Upper lobe of left lung (tissue), 6 donors: ENCODE results near the gene AWAT2. TPM values are rescaled to one million over a fixed set of nuclear protein-coding genes. Genes with fewer than 3 reads are reported as not detected.
"Not testable (repeated sequence)": the region's sequence is repeated elsewhere in the genome, so short reads cannot be mapped to it uniquely, and the experiment has no call there.

Source experiments
- ATAC-seq, 2 donors: fragments of 200-7000 bp; cut with Tn5 transposase; one replicate each; pipeline ENCODE4 v1.9.1; 2022; ENCODE audit warnings: mild to moderate bottlenecking in 2 of 2, moderate library complexity in 2 of 2; ENCODE audit not compliant: low FRiP score in 2 of 2
- DNase-seq, 2 donors: peaks; one replicate each; pipeline ENCODE4 v3.0.0-alpha.2; 2019 to 2020
- H3K27ac ChIP-seq, 4 donors: fragments of 200-600 bp; sonication (generic); one replicate each; pipeline ENCODE4 v1.5.1; 2016 to 2019
- H3K27me3 ChIP-seq, 4 donors: fragments of 200-600 bp; sonication (generic); one replicate each; pipeline ENCODE4 v1.5.1; 2017 to 2019
- H3K36me3 ChIP-seq, 4 donors: fragments of 200-600 bp; sonication (generic); one replicate each; pipeline ENCODE4 v1.5.1; 2016 to 2019
- H3K4me1 ChIP-seq, 4 donors: fragments of 200-600 bp; sonication (generic); one replicate each; pipeline ENCODE4 v1.5.1; 2018 to 2019
- H3K4me3 ChIP-seq, 4 donors: fragments of 200-600 bp; sonication (generic); one replicate each; pipeline ENCODE4 v1.5.1; 2017 to 2019; ENCODE audit warnings: mild to moderate bottlenecking in 2 of 4, moderate library complexity in 1 of 4
- H3K9me3 ChIP-seq, 4 donors: fragments of 200-600 bp; sonication (generic); one replicate each; pipeline ENCODE4 v1.5.1; 2018 to 2019
- EP300 ChIP-seq, 4 donors: sonication (generic); formaldehyde crosslinking; IDR thresholded peaks; one replicate each; pipeline ENCODE4 v1.5.1; 2017; ENCODE audit warnings: antibody characterized with exemption in 4 of 4, control low read depth in 2 of 4
- POLR2A ChIP-seq, 4 donors: fragments of 450-650 bp; IDR thresholded peaks; one replicate each; pipeline ENCODE4 v1.5.1; 2016 to 2017; ENCODE audit warnings: antibody characterized with exemption in 4 of 4, mild to moderate bottlenecking in 2 of 4
- POLR2AphosphoS5 ChIP-seq, 2 donors: sonication (generic); formaldehyde crosslinking; IDR thresholded peaks; one replicate each; pipeline ENCODE4 v1.5.1; 2017; ENCODE audit warnings: antibody characterized with exemption in 2 of 2
- WGBS, 2 donors: methylation state at CpG; one replicate each; pipeline ENCODE4 v1.1.5; 2017 to 2018; 5-methylcytosine and 5-hydroxymethylcytosine counted together
- total RNA-seq, 6 donors: library from RNA; depleted of rRNA in 4 of 6; stranded (reverse); fragments of >200 nt in 4 of 6; gene quantifications; one replicate each; pipeline versions ENCODE4 v1.1.0 to v1.2.1, GENCODE V29; 2016 to 2021
- TF ChIP-seq, protein P1 (sequence below), 6 experiments: fragments of 450-650 bp in 4 of 6; fragments of 200-600 bp in 2 of 6; sonication (generic) in 2 of 6; IDR thresholded peaks; one replicate each; pipeline ENCODE4 v1.5.1; 2016 to 2019; ENCODE audit warnings: antibody characterized with exemption in 6 of 6
- donor health status: DM: no; HTN: no; CAD: no; lungs with moderate emphysema.
- donor health status: DM: no; HTN: yes; CAD: no; lungs with severe emphysema.

The AWAT2 gene
- total RNA-seq, 6 donors from 2014 or later: 0.67 TPM; not detected in 5

DNA sequence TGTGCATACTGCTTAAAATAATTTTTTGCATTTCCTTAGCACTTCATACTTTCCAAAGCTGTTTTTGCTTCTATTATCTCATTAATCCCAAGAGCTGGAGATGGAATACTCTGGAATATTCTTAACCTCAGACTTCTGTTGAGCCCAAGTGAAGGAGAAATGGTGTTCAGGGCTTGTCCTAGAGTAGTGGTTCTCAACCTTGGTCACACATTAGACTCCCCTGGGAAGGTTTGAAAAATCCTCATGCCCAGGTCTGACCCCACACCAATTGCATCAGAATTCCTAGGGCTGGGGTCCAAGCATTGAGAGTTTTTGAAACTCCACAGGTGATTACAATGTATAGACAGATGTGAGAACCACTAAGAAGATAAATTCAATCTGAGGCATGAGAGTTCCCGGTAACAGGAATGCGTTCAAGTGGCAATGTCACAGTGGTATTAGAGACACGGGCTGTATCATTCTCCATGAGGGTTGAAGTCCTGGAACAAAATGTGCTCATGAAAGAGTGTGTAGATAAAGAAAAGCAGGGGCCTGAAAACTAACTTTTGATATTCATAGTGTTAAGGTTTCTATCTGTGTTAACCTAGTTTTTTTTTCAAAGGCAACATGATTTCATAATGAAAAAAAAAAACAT is 47.9 kb downstream of the AWAT2 start:
- Histone ChIP-seq H3K4me3 (no peak overlapping the region), H3K9me3 (no peaks in the 10 kb centered on the region), H3K36me3 (no peaks in the 10 kb centered on the region), H3K27ac (no peak overlapping the region), H3K27me3 (no peaks in the 10 kb centered on the region), H3K4me1 (no peaks in the 10 kb centered on the region)
- DNase-seq: no peak
- ATAC-seq: no peak
- TF ChIP-seq POLR2AphosphoS5 (IDR thresholded peaks at IDR 0.05) (no peak), POLR2A (IDR thresholded peaks at IDR 0.05) (no peak), EP300 (IDR thresholded peaks at IDR 0.05) (no peak)
- TF ChIP-seq, protein P1, sequence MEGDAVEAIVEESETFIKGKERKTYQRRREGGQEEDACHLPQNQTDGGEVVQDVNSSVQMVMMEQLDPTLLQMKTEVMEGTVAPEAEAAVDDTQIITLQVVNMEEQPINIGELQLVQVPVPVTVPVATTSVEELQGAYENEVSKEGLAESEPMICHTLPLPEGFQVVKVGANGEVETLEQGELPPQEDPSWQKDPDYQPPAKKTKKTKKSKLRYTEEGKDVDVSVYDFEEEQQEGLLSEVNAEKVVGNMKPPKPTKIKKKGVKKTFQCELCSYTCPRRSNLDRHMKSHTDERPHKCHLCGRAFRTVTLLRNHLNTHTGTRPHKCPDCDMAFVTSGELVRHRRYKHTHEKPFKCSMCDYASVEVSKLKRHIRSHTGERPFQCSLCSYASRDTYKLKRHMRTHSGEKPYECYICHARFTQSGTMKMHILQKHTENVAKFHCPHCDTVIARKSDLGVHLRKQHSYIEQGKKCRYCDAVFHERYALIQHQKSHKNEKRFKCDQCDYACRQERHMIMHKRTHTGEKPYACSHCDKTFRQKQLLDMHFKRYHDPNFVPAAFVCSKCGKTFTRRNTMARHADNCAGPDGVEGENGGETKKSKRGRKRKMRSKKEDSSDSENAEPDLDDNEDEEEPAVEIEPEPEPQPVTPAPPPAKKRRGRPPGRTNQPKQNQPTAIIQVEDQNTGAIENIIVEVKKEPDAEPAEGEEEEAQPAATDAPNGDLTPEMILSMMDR (IDR thresholded peaks at IDR 0.05): no peak
- 76 to 85% methylated on average over 3 of the region's 3 CpGs for WGBS, 2 donors

DNA sequence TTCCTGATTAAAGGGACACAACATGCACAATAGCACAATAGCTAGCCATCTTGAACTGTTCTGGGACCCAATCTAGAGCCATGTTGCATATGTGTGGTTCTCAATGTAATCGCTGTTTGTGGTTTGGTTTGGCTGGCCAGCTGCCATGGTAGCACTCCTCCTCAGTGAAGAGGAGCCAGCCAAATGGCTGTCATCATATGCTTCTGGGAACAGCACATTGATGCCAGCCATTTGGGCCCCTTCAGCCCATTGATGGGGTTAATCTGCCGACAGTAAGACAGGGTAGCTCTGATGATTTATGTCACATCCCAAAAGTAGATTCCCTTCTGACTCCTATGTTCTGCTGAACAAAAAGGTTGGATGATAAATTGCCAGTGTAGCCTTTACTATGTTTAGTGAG is 48.5 kb downstream of the AWAT2 start:
- Histone ChIP-seq H3K27me3 (no peaks in the 10 kb centered on the region), H3K4me3 (no peak overlapping the region), H3K36me3 (no peaks in the 10 kb centered on the region), H3K9me3 (no peaks in the 10 kb centered on the region), H3K27ac (no peak overlapping the region), H3K4me1 (no peaks in the 10 kb centered on the region)
- TF ChIP-seq, protein P1 (IDR thresholded peaks at IDR 0.05): no peak
- no peak for TF ChIP-seq POLR2AphosphoS5 (IDR thresholded peaks at IDR 0.05)
- TF ChIP-seq POLR2A (IDR thresholded peaks at IDR 0.05): no peak
- TF ChIP-seq EP300 (IDR thresholded peaks at IDR 0.05): no peak
- DNase-seq (no peak), ATAC-seq (no peak)
- WGBS, 2 donors: 73% methylated on average over 2 of the region's 2 CpGs; no CpG with 5 or more reads in 1 of the 2 donors

DNA sequence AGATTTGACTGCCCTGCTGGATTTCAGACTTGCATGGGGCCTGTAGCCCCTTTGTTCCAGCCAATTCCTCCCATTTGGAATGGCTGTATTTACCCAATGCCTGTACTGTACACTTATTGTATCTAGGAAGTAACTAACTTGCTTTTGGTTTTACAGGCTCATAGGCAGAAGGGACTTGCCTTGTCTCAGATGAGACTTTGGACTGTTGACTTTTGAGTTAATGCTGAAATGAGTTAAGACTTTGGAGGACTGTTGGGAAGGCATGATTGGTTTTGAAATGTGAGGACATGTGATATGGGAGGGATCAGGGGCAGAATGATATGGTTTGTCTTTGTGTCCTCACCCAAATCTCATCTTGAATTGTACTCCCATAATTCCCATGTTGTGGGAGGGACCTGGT is 51.4 kb downstream of the AWAT2 start:
- not testable (repeated sequence) for H3K4me3 ChIP-seq

DNA sequence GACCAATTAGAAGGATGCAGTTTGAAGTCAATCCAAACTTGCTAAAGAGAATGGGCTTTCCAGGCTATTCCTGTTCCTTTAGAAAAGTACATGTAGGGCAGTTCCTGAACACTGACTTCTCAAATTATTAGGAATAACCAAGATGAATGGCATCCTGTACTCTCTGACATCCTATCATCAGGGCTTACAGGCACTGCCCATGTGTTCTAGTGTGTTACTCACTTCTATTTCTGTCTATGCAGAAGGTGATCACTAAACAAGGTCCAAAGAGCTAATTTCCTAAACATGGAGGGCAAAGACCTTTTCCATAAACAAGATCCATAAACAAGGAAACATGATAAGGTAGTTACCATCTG is 53.6 kb downstream of the AWAT2 start:
- DNase-seq (no peak), ATAC-seq (no peak)
- TF ChIP-seq EP300 (IDR thresholded peaks at IDR 0.05) (no peak), POLR2AphosphoS5 (IDR thresholded peaks at IDR 0.05) (no peak), POLR2A (IDR thresholded peaks at IDR 0.05) (no peak)
- TF ChIP-seq, protein P1 (IDR thresholded peaks at IDR 0.05): no peak
- no peaks in the 10 kb centered on the region for H3K36me3 ChIP-seq
- H3K27ac ChIP-seq: no peak overlapping the region
- no peaks in the 10 kb centered on the region for H3K9me3 ChIP-seq
- no peak overlapping the region for H3K4me3 ChIP-seq
- no peaks in the 10 kb centered on the region for H3K27me3 ChIP-seq
- no peaks in the 10 kb centered on the region for H3K4me1 ChIP-seq

More for the DNA sequence above, 51.4 kb downstream of the AWAT2 start:
- H3K9me3 ChIP-seq, H3K36me3 ChIP-seq, DNase-seq, H3K4me1 ChIP-seq, H3K27ac ChIP-seq, ATAC-seq, H3K27me3 ChIP-seq: not testable (repeated sequence)

DNA sequence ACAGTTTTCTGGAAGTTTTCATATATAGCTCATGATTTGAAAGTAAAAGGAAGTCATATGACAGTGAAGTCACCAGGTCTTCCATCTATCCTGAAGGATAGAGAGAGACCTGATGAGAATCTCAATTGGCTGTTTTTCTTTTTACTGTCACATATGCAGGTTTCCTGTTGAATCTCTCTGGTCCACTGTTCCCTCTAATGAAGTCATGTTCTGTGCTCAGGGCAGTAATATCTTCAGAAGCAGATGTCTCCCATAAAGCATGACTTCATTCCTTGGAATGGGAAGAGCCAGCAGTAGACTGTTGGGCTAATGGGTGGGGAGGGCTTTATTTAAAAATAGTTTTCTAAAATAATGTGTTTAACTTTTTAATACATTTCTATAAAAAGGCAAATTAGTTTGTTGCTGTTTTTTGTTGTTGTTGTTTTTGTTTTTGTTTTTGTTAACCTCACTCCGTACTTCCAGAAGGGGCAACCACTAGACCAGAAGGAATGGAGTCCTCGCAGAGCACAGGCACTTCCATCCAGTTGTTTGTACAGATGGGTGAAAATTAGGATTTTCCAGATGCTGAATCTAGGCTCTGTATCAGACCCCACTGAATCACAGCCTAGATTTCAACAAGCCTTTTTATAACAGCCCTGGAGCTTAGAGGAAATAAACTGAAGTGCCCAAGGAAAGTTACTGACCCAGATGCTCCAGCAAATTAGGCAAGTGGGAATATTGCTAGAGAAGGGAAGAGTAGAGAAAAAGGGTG is 54.2 kb downstream of the AWAT2 start:
- DNase-seq (no peak), ATAC-seq (peak in 1 of 2 donors; percentile 43)
- Histone ChIP-seq H3K9me3 (no peaks in the 10 kb centered on the region), H3K4me1 (no peaks in the 10 kb centered on the region), H3K27ac (no peak overlapping the region), H3K27me3 (no peaks in the 10 kb centered on the region), H3K36me3 (no peaks in the 10 kb centered on the region), H3K4me3 (no peak overlapping the region)
- WGBS, 2 donors: 76 to 93% methylated on average over 2 of the region's 2 CpGs
- TF ChIP-seq POLR2AphosphoS5 (IDR thresholded peaks at IDR 0.05) (no peak), EP300 (IDR thresholded peaks at IDR 0.05) (no peak), POLR2A (IDR thresholded peaks at IDR 0.05) (no peak)
- TF ChIP-seq, protein P1 (IDR thresholded peaks at IDR 0.05): no peak
